WTC11 (cell line): Measurements from ENCODE around the gene UBASH3A. TPM values are rescaled to one million over a fixed set of nuclear protein-coding genes. Genes with fewer than 3 reads are reported as not detected.

ENCODE experiments used
- ATAC-seq: fragments of 200-7000 bp; cut with Tn5 transposase; 2 replicates; pipeline ENCODE4 v1.10.0; 2021; ENCODE audit warnings: mild to moderate bottlenecking, moderate library complexity
- CTCF ChIA-PET: fragments of 300-600 bp; sonication (Branson Sonifier 250); formaldehyde crosslinking; loops from one replicate; lab custom pipeline; 2021; ENCODE audit warnings: antibody characterized with exemption; lab: Charles Lee
- POLR2A ChIA-PET: fragments of 350-600 bp; sonication (Branson Sonifier 250); formaldehyde crosslinking; loops from one replicate; lab custom pipeline; 2021; ENCODE audit warnings: antibody characterized with exemption; lab: Charles Lee
- DNase-seq: peaks from one replicate; pipeline ENCODE4 v3.0.0; 2021; ENCODE audit warnings: low spot score
- H3K27ac Mint-ChIP-seq: 2 replicates; pipeline ENCODE4 v1.8.0; 2021; ENCODE audit warnings: mixed read lengths
- H3K27me3 Mint-ChIP-seq: 2 replicates; pipeline ENCODE4 v1.8.0; 2021; ENCODE audit warnings: low read depth, mild to moderate bottlenecking, moderate library complexity, mixed read lengths
- H3K36me3 Mint-ChIP-seq: 2 replicates; pipeline ENCODE4 v1.8.0; 2021; ENCODE audit warnings: mixed read lengths
- H3K4me1 Mint-ChIP-seq: 2 replicates; pipeline ENCODE4 v1.8.0; 2022; ENCODE audit warnings: mixed read lengths
- H3K4me3 Mint-ChIP-seq: 2 replicates; pipeline ENCODE4 v1.8.0; 2021; ENCODE audit warnings: mild to moderate bottlenecking, moderate library complexity, mixed read lengths
- H3K9me3 Mint-ChIP-seq: 2 replicates; pipeline ENCODE4 v1.8.0; 2021; ENCODE audit warnings: mixed read lengths
- CREB1 ChIP-seq: sonication (generic); formaldehyde crosslinking; IDR thresholded peaks from 2 replicates; pipeline ENCODE4 v1.8.0; 2023; ENCODE audit warnings: mild to moderate bottlenecking, missing genetic modification reagents
- CREM ChIP-seq: sonication (generic); formaldehyde crosslinking; IDR thresholded peaks from 2 replicates; pipeline ENCODE4 v1.8.1; 2022; ENCODE audit warnings: mild to moderate bottlenecking, missing genetic modification reagents, moderate library complexity
- E2F5 ChIP-seq: sonication (generic); formaldehyde crosslinking; IDR thresholded peaks from 2 replicates; pipeline ENCODE4 v1.8.1; 2022; ENCODE audit warnings: mild to moderate bottlenecking, moderate library complexity, missing genetic modification reagents
- FOXK1 ChIP-seq: sonication (generic); formaldehyde crosslinking; IDR thresholded peaks from 2 replicates; pipeline ENCODE4 v1.8.0; 2022; ENCODE audit warnings: mild to moderate bottlenecking, moderate library complexity, missing genetic modification reagents
- GRHL2 ChIP-seq: fragments of 250-450 bp; sonication (Bioruptor Pico); IDR thresholded peaks from 2 replicates; pipeline ENCODE4 v1.8.0; 2022; ENCODE audit warnings: mild to moderate bottlenecking, moderate library complexity; ENCODE audit not compliant: insufficient replicate concordance, severe bottlenecking
- GTF2I ChIP-seq: fragments of 250-450 bp; sonication (Bioruptor Pico); conservative IDR thresholded peaks from 2 replicates; pipeline ENCODE4 v1.4.0; 2021; ENCODE audit warnings: mild to moderate bottlenecking
- IRF2 ChIP-seq: sonication (generic); formaldehyde crosslinking; IDR thresholded peaks from 2 replicates; pipeline ENCODE4 v1.8.0; 2022; ENCODE audit warnings: low read depth, missing genetic modification reagents, borderline replicate concordance
- KAT7 ChIP-seq: sonication (generic); formaldehyde crosslinking; IDR thresholded peaks from 2 replicates; pipeline ENCODE4 v1.8.1; 2023; ENCODE audit warnings: missing genetic modification reagents, mild to moderate bottlenecking, borderline replicate concordance
- NFE2L1 ChIP-seq: sonication (generic); formaldehyde crosslinking; IDR thresholded peaks from 2 replicates; pipeline ENCODE4 v1.8.1; 2023; ENCODE audit warnings: missing genetic modification reagents
- NR2C2 ChIP-seq: sonication (generic); formaldehyde crosslinking; IDR thresholded peaks from 2 replicates; pipeline ENCODE4 v1.8.0; 2022; ENCODE audit warnings: mild to moderate bottlenecking, missing genetic modification reagents
- PRRX2 ChIP-seq: fragments of 250-450 bp; sonication (Bioruptor Pico); IDR thresholded peaks from 2 replicates; pipeline ENCODE4 v1.8.0; 2021; ENCODE audit warnings: mild to moderate bottlenecking
- TEAD1 ChIP-seq: sonication (generic); formaldehyde crosslinking; IDR thresholded peaks from 2 replicates; pipeline ENCODE4 v1.8.0; 2022; ENCODE audit warnings: mild to moderate bottlenecking, missing genetic modification reagents
- ZNF396 ChIP-seq: fragments of 250-450 bp; sonication (Bioruptor Pico); IDR thresholded peaks from 2 replicates; pipeline ENCODE4 v1.8.0; 2021; ENCODE audit warnings: mild to moderate bottlenecking, moderate library complexity, borderline replicate concordance
- total RNA-seq: library from RNA; stranded (reverse); gene quantifications from 3 replicates; pipeline ENCODE4 v1.2.3, GENCODE V29; 2021
- TF ChIP-seq, protein P1 (sequence below): sonication (generic); formaldehyde crosslinking; IDR thresholded peaks from 2 replicates; pipeline ENCODE4 v1.8.0; 2023; ENCODE audit warnings: missing genetic modification reagents
- TF ChIP-seq, protein P2 (sequence below): sonication (generic); formaldehyde crosslinking; IDR thresholded peaks from 2 replicates; pipeline ENCODE4 v1.8.1; 2023; ENCODE audit warnings: mild to moderate bottlenecking, missing genetic modification reagents, moderate library complexity
- TF ChIP-seq, protein P3 (sequence below): sonication (generic); formaldehyde crosslinking; IDR thresholded peaks from 2 replicates; pipeline ENCODE4 v1.8.1; 2022; ENCODE audit warnings: missing genetic modification reagents, borderline replicate concordance

The UBASH3A gene
- total RNA-seq, 1 experiment from 2014 or later, result not detected

DNA sequence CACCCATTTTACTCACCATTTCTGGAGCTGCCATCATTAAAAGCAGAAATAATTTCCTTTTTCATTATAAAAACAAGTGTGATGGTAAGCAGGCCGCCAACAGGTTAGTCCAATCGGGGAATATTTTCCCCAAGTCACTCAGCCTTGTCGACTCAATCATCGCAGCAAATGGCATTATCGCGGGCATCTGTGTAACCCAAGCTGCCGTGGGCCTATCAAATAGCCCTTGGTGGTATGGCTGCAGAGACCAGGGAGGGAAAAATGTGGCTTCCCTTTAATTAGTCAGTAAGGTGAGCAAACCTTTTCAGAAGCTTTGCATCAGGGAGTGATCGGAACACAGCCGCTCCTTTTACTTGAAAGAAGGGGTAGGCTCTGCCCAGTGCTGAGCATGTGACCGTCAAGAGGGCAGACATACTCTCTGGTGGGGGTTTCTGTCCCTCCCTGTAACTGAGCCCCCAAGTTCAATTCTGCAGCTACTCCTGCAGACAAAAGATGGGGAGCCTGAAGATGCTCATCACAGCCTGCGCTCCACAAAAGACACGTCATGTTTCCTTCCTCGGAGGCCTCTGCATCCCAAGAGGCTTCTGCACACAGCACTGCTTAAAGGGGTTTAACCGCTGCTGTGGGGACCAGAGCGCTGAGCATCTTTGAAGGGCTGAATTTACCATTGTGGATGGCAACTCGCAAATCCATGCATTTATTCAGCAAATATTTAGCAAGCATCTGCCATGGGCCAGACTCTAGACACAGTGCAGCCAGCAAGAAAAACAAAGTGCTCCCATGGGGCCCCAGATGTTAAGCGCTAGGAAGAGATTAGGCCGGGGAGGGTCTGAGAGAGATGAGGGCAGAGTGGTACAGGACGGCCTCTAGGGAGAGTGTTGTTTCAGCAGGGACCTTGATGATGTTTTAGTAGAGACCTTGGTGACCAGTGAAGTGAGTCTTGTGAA is 6.6 kb upstream of the UBASH3A start (continued):
- TF ChIP-seq CREB1 (no peak), GTF2I (CRISPR knock-in tag) (no peak), NFE2L1 (no peak), GRHL2 (CRISPR knock-in tag) (no peak), FOXK1 (no peak), PRRX2 (CRISPR knock-in tag) (no peak), NR2C2 (CRISPR knock-in tag) (no peak)
- TF ChIP-seq, all 79 proteins: peak for 0

GRCh38 chr21:42397746-42398394 is 5.8 kb upstream of the UBASH3A start:
- CTCF ChIA-PET, result interaction anchor here (1.1 to 1.6 kb wide), 3 partner anchors 14 to 62 kb away, joined by 3 to 6 read pairs (median 5); no protein-coding TSS in a partner anchor
- Mint-ChIP-seq H3K36me3 (peaks cover 7% of the 10 kb centered on the region), H3K4me1 (no peaks in the 10 kb centered on the region), H3K9me3 (peaks cover 10% of the 10 kb centered on the region), H3K27ac (no peak overlapping the region), H3K27me3 (0 out of 2 replicates have a peak, but pooled peaks cover 3% of the 10 kb centered on the region), H3K4me3 (no peak overlapping the region)
- POLR2A ChIA-PET, result no interaction called here
- ATAC-seq (no peak), DNase-seq (no peak)
- TF ChIP-seq ZNF396 (CRISPR knock-in tag) (no peak), CREM (CRISPR knock-in tag) (no peak), E2F5 (no peak)
- TF ChIP-seq, protein P1, sequence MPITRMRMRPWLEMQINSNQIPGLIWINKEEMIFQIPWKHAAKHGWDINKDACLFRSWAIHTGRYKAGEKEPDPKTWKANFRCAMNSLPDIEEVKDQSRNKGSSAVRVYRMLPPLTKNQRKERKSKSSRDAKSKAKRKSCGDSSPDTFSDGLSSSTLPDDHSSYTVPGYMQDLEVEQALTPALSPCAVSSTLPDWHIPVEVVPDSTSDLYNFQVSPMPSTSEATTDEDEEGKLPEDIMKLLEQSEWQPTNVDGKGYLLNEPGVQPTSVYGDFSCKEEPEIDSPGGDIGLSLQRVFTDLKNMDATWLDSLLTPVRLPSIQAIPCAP (CRISPR knock-in tag), result no peak

- TF ChIP-seq KAT7 (CRISPR knock-in tag), result no peak
- no peak for TF ChIP-seq IRF2 (CRISPR knock-in tag)
- H3K9me3 Mint-ChIP-seq, result peaks cover 10% of the 10 kb centered on the region
- H3K27ac Mint-ChIP-seq, result no peak overlapping the region
- no peak overlapping the region for H3K4me3 Mint-ChIP-seq
- ATAC-seq, result no peak
- peaks cover 7% of the 10 kb centered on the region for H3K36me3 Mint-ChIP-seq
- POLR2A ChIA-PET, result no interaction called here
- H3K4me1 Mint-ChIP-seq, result no peaks in the 10 kb centered on the region
- no peak for DNase-seq
- CTCF ChIA-PET, result interaction anchor here (1.1 to 1.6 kb wide), 3 partner anchors 13 to 63 kb away, joined by 3 to 6 read pairs (median 5); no protein-coding TSS in a partner anchor
- H3K27me3 Mint-ChIP-seq, result 0 out of 2 replicates have a peak, but pooled peaks cover 3% of the 10 kb centered on the region
Observed at GRCh38 chr21:42398436-42399028, 5.2 kb upstream of the UBASH3A start.

DNA sequence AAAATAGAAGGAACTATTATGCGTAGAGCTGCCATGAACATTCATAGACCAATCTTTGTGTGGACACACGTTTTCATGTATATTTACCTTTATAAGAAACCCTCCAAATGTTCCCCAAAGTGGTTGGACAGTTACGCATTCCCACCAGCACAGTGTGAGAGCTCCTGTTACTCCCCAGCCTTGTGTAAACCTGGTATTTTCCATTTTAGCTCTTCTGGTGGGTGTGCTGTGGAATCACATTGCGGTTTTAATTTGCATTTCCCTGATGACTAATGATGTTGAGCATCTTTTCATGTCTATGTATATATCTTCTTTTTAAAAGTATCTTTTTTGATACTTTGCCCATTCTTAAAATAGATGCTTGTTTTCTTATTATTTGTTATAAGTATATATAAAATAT is 3.2 kb upstream of the UBASH3A start:
- CTCF ChIA-PET, result no interaction called here

More for the DNA sequence above, 3.2 kb upstream of the UBASH3A start:
- H3K9me3 Mint-ChIP-seq, result peaks cover 10% of the 10 kb centered on the region
- TF ChIP-seq, protein P2, sequence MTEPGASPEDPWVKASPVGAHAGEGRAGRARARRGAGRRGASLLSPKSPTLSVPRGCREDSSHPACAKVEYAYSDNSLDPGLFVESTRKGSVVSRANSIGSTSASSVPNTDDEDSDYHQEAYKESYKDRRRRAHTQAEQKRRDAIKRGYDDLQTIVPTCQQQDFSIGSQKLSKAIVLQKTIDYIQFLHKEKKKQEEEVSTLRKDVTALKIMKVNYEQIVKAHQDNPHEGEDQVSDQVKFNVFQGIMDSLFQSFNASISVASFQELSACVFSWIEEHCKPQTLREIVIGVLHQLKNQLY, result no peak
- TF ChIP-seq TEAD1 (CRISPR knock-in tag), result no peak
- TF ChIP-seq, protein P3, sequence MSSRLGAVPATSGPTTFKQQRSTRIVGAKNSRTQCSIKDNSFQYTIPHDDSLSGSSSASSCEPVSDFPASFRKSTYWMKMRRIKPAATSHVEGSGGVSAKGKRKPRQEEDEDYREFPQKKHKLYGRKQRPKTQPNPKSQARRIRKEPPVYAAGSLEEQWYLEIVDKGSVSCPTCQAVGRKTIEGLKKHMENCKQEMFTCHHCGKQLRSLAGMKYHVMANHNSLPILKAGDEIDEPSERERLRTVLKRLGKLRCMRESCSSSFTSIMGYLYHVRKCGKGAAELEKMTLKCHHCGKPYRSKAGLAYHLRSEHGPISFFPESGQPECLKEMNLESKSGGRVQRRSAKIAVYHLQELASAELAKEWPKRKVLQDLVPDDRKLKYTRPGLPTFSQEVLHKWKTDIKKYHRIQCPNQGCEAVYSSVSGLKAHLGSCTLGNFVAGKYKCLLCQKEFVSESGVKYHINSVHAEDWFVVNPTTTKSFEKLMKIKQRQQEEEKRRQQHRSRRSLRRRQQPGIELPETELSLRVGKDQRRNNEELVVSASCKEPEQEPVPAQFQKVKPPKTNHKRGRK, result no peak
- H3K4me3 Mint-ChIP-seq, result no peak overlapping the region
- POLR2A ChIA-PET, result no interaction called here
- H3K4me1 Mint-ChIP-seq, result no peaks in the 10 kb centered on the region
- ATAC-seq, result no peak
- H3K36me3 Mint-ChIP-seq, result peaks cover 7% of the 10 kb centered on the region
- no peak overlapping the region for H3K27ac Mint-ChIP-seq
- DNase-seq, result no peak
- 0 out of 2 replicates have a peak, but pooled peaks cover 3% of the 10 kb centered on the region for H3K27me3 Mint-ChIP-seq
